OCI-LY1 (cell line): ENCODE data around the gene ANO6.

Source experiments
- H2AFZ ChIP-seq: fragments of 200-600 bp; sonication (generic), shearing (Covaris generic); 2 replicates; pipeline ENCODE4 v1.6.0; 2014; ENCODE audit warnings: antibody characterized with exemption, mild to moderate bottlenecking, low read length
- H3F3A ChIP-seq: fragments of 200-600 bp; sonication (generic), shearing (Covaris generic); 2 replicates; pipeline ENCODE4 v1.6.0; 2014; ENCODE audit warnings: mild to moderate bottlenecking, antibody characterized with exemption, low read length, moderate library complexity; ENCODE audit not compliant: insufficient read depth
- H3K27ac ChIP-seq: fragments of 200-600 bp; sonication (generic); 2 replicates; pipeline ENCODE4 v1.5.1; 2014; ENCODE audit warnings: low read length, mixed run types, mild to moderate bottlenecking, low read depth; ENCODE audit not compliant: poor library complexity, severe bottlenecking
- H3K27me3 ChIP-seq: fragments of 200-600 bp; sonication (generic); 2 replicates; pipeline ENCODE4 v1.6.0; 2014; ENCODE audit warnings: antibody characterized with exemption, mild to moderate bottlenecking, low read length, moderate library complexity; ENCODE audit not compliant: insufficient read depth
- H3K36me3 ChIP-seq: fragments of 200-600 bp; sonication (generic); 2 replicates; pipeline ENCODE4 v1.6.1; 2014; ENCODE audit warnings: mild to moderate bottlenecking, antibody characterized with exemption, low read length, moderate library complexity, mixed read lengths; ENCODE audit not compliant: insufficient read depth
- H3K4me1 ChIP-seq: fragments of 200-600 bp; sonication (generic); 2 replicates; pipeline ENCODE4 v1.5.1; 2014; ENCODE audit warnings: mild to moderate bottlenecking, low read length, moderate library complexity; ENCODE audit not compliant: insufficient read depth, severe bottlenecking
- H3K4me2 ChIP-seq: fragments of 200-600 bp; sonication (generic), shearing (Covaris generic); 2 replicates; pipeline ENCODE4 v1.6.1; 2014; ENCODE audit warnings: low read length
- H3K4me3 ChIP-seq: fragments of 200-600 bp; sonication (generic); 2 replicates; pipeline ENCODE4 v1.5.1; 2014; ENCODE audit warnings: low read length, low read depth, mild to moderate bottlenecking, mixed read lengths; ENCODE audit not compliant: poor library complexity, severe bottlenecking
- H3K79me2 ChIP-seq: fragments of 200-600 bp; shearing (Covaris generic); 2 replicates; pipeline ENCODE4 v1.6.1; 2016; ENCODE audit warnings: mixed run types, low read length, mixed read lengths; ENCODE audit not compliant: insufficient read depth
- H3K9ac ChIP-seq: fragments of 200-600 bp; sonication (generic), shearing (Covaris generic); 2 replicates; pipeline ENCODE4 v1.6.1; 2014; ENCODE audit warnings: mild to moderate bottlenecking, low read length, mixed read lengths
- H3K9me2 ChIP-seq: fragments of 200-600 bp; sonication (generic), shearing (Covaris generic); 2 replicates; pipeline ENCODE4 v1.6.1; 2014; ENCODE audit warnings: low read depth, mild to moderate bottlenecking, low read length, mixed read lengths
- H3K9me3 ChIP-seq: fragments of 200-600 bp; shearing (Covaris generic); 2 replicates; pipeline ENCODE4 v1.6.1; 2014; ENCODE audit warnings: low read length, mixed read lengths
- H4K20me1 ChIP-seq: fragments of 200-600 bp; sonication (generic), shearing (Covaris generic); 2 replicates; pipeline ENCODE4 v1.6.0; 2016; ENCODE audit warnings: mild to moderate bottlenecking, low read length; ENCODE audit not compliant: insufficient read depth
- CTCF ChIP-seq: fragments of 200-600 bp; sonication (generic), shearing (Covaris generic); IDR thresholded peaks from 2 replicates; pipeline ENCODE4 v1.5.1; 2017; ENCODE audit warnings: mild to moderate bottlenecking, antibody characterized with exemption, low read length, moderate library complexity, mixed read lengths
- EZH2 ChIP-seq: fragments of 200-600 bp; sonication (generic), shearing (Covaris generic); IDR thresholded peaks from 2 replicates; pipeline ENCODE4 v1.8.0; 2017; ENCODE audit warnings: borderline replicate concordance, mixed run types, mild to moderate bottlenecking, antibody characterized with exemption, low read length, moderate library complexity, mixed read lengths

The ANO6 gene

GRCh38 chr12:45434094-45434493 is 218.2 kb downstream of the ANO6 start:
- no peaks in the 10 kb centered on the region for H3K79me2 ChIP-seq
- H3K9me2 ChIP-seq, result no peaks in the 10 kb centered on the region
- no peaks in the 10 kb centered on the region for H4K20me1 ChIP-seq
- H3K4me2 ChIP-seq, result no peak overlapping the region
- H3K9me3 ChIP-seq, result no peaks in the 10 kb centered on the region
- no peak overlapping the region for H2AFZ ChIP-seq
- no peak overlapping the region for H3K27ac ChIP-seq
- H3K9ac ChIP-seq, result no peak overlapping the region
- no peaks in the 10 kb centered on the region for H3F3A ChIP-seq
- no peaks in the 10 kb centered on the region; the same call in 1 of the 2 replicates for H3K36me3 ChIP-seq
- H3K4me3 ChIP-seq, result no peak overlapping the region
- TF ChIP-seq EZH2, result no peak
- TF ChIP-seq CTCF, result no peak
- H3K27me3 ChIP-seq, result no peaks in the 10 kb centered on the region
- H3K4me1 ChIP-seq, result no peaks in the 10 kb centered on the region

- TF ChIP-seq CTCF, result no peak
- TF ChIP-seq EZH2, result no peak
- no peak overlapping the region for H3K9ac ChIP-seq
- H4K20me1 ChIP-seq, result no peaks in the 10 kb centered on the region
- H2AFZ ChIP-seq, result no peak overlapping the region
- no peaks in the 10 kb centered on the region for H3F3A ChIP-seq
- H3K4me1 ChIP-seq, result no peaks in the 10 kb centered on the region
- H3K79me2 ChIP-seq, result no peaks in the 10 kb centered on the region
- H3K27ac ChIP-seq, result no peak overlapping the region
- H3K9me3 ChIP-seq, result no peaks in the 10 kb centered on the region
- H3K9me2 ChIP-seq, result no peaks in the 10 kb centered on the region
- no peak overlapping the region for H3K4me2 ChIP-seq
- H3K4me3 ChIP-seq, result no peak overlapping the region
- H3K27me3 ChIP-seq, result no peaks in the 10 kb centered on the region
- no peaks in the 10 kb centered on the region; the same call in 1 of the 2 replicates for H3K36me3 ChIP-seq
Observed at GRCh38 chr12:45435945-45436710, 220.2 kb downstream of the ANO6 start.

- H3K4me1 ChIP-seq, result no peaks in the 10 kb centered on the region
- no peak overlapping the region for H2AFZ ChIP-seq
- H3K4me3 ChIP-seq, result no peak overlapping the region
- H3K9me2 ChIP-seq, result no peaks in the 10 kb centered on the region
- no peaks in the 10 kb centered on the region for H3F3A ChIP-seq
- TF ChIP-seq EZH2, result no peak
- no peak for TF ChIP-seq CTCF
- H3K9ac ChIP-seq, result no peak overlapping the region
- no peak overlapping the region for H3K4me2 ChIP-seq
- peaks cover 3% of the 10 kb centered on the region; the same call in 1 of the 2 replicates for H3K9me3 ChIP-seq
- H3K27me3 ChIP-seq, result no peaks in the 10 kb centered on the region
- no peaks in the 10 kb centered on the region for H4K20me1 ChIP-seq
- H3K36me3 ChIP-seq, result no peaks in the 10 kb centered on the region
- H3K27ac ChIP-seq, result no peak overlapping the region
- H3K79me2 ChIP-seq, result no peaks in the 10 kb centered on the region
Observed at GRCh38 chr12:45439039-45439438, 223.1 kb downstream of the ANO6 start.
